Tibial nerve (tissue), 4 donors: ENCODE data around the gene FBXL7. TPM values are rescaled to one million over a fixed set of nuclear protein-coding genes. Genes with fewer than 3 reads are reported as not detected.

Experiments
- DNase-seq, 2 donors: peaks; one replicate each; pipeline ENCODE4 v3.0.0-alpha.2; 2019; ENCODE audit warnings: low spot score in 2 of 2
- H3K27ac ChIP-seq, 4 donors: fragments of 200-600 bp; sonication (generic) in 3 of 4; one replicate each; pipeline ENCODE4 v1.5.1; 2017 to 2019; ENCODE audit warnings: mild to moderate bottlenecking in 1 of 4
- H3K27me3 ChIP-seq, 2 donors: fragments of 200-600 bp; sonication (generic) in 1 of 2; one replicate each; pipeline versions ENCODE4 v1.5.1 to v1.6.0; 2017 to 2019
- H3K36me3 ChIP-seq, 3 donors: fragments of 200-600 bp; sonication (generic); one replicate each; pipeline ENCODE4 v1.5.1; 2018 to 2019
- H3K4me1 ChIP-seq, 4 donors: fragments of 200-600 bp; sonication (generic) in 3 of 4; one replicate each; pipeline ENCODE4 v1.5.1; 2017 to 2019
- H3K4me3 ChIP-seq, 4 donors: fragments of 200-600 bp; sonication (generic) in 3 of 4; one replicate each; pipeline ENCODE4 v1.5.1; 2017 to 2019; ENCODE audit warnings: mild to moderate bottlenecking in 1 of 4, moderate library complexity in 1 of 4
- H3K9me3 ChIP-seq, 4 donors: fragments of 200-600 bp; sonication (generic) in 3 of 4; one replicate each; pipeline ENCODE4 v1.5.1; 2017 to 2019
- EP300 ChIP-seq, 2 donors: sonication (generic); formaldehyde crosslinking; IDR thresholded peaks; one replicate each; pipeline ENCODE4 v1.6.1; 2017; ENCODE audit warnings: antibody characterized with exemption in 2 of 2, mild to moderate bottlenecking in 1 of 2
- POLR2A ChIP-seq, 2 donors: fragments of 450-650 bp; IDR thresholded peaks; one replicate each; pipeline ENCODE4 v1.6.1; 2017; ENCODE audit warnings: antibody characterized with exemption in 2 of 2, mild to moderate bottlenecking in 2 of 2, moderate library complexity in 2 of 2
- WGBS, 2 donors: methylation state at CpG; one replicate each; pipeline ENCODE4 v1.1.5; 2018; 5-methylcytosine and 5-hydroxymethylcytosine counted together
- total RNA-seq, 4 donors: library from RNA; depleted of rRNA; stranded (reverse); fragments of >200 nt; gene quantifications; one replicate each; pipeline ENCODE4 v1.1.0, GENCODE V29; 2016
- TF ChIP-seq, protein P1 (sequence below), 5 experiments: fragments of 200-600 bp in 3 of 5; fragments of 450-650 bp in 2 of 5; sonication (generic) in 3 of 5; IDR thresholded peaks; one replicate each; pipeline ENCODE4 v1.5.1; 2016 to 2019; ENCODE audit warnings: antibody characterized with exemption in 5 of 5, mild to moderate bottlenecking in 3 of 5, moderate library complexity in 2 of 5

Gene FBXL7
- total RNA-seq, 4 donors from 2014 or later = 33.6 to 54.5 (median 40.9) TPM

DNA sequence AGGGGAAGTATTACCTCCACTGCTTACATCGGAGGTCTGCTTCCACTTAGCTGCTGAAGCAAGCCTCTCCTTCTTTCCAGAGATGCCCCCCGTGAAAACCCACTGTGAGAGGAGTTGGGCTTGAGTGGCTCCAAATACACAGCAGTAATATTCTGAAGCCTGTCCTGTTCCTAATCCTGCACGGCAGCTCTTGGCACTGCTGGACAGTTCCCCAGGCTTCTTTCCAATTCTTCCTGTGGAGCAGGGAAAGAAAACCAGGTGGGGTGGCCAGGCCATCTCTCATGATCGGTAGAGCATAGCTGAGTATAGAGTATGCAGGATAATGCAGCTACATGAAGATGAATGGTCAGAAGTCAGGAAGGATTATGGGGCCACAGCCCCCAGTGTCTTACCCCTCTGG lies 344.3 kb downstream of the FBXL7 start:
- no peaks in the 10 kb centered on the region for H3K4me1 ChIP-seq
- TF ChIP-seq POLR2A (IDR thresholded peaks at IDR 0.05) (no peak), EP300 (IDR thresholded peaks at IDR 0.05) (no peak)
- TF ChIP-seq, protein P1, sequence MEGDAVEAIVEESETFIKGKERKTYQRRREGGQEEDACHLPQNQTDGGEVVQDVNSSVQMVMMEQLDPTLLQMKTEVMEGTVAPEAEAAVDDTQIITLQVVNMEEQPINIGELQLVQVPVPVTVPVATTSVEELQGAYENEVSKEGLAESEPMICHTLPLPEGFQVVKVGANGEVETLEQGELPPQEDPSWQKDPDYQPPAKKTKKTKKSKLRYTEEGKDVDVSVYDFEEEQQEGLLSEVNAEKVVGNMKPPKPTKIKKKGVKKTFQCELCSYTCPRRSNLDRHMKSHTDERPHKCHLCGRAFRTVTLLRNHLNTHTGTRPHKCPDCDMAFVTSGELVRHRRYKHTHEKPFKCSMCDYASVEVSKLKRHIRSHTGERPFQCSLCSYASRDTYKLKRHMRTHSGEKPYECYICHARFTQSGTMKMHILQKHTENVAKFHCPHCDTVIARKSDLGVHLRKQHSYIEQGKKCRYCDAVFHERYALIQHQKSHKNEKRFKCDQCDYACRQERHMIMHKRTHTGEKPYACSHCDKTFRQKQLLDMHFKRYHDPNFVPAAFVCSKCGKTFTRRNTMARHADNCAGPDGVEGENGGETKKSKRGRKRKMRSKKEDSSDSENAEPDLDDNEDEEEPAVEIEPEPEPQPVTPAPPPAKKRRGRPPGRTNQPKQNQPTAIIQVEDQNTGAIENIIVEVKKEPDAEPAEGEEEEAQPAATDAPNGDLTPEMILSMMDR (IDR thresholded peaks at IDR 0.05) = no peak
- peaks cover 0 to 5% (median 0%) of the 10 kb centered on the region in 4 donors for H3K9me3 ChIP-seq
- no peaks in the 10 kb centered on the region for H3K27me3 ChIP-seq
- peaks cover 0 to 7% (median 0%) of the 10 kb centered on the region in 3 donors for H3K36me3 ChIP-seq
- no peak overlapping the region for H3K4me3 ChIP-seq
- no peak overlapping the region for H3K27ac ChIP-seq
- no peak for DNase-seq
- WGBS, 2 donors = 59 to 76% methylated on average over 4 of the region's 4 CpGs

DNA sequence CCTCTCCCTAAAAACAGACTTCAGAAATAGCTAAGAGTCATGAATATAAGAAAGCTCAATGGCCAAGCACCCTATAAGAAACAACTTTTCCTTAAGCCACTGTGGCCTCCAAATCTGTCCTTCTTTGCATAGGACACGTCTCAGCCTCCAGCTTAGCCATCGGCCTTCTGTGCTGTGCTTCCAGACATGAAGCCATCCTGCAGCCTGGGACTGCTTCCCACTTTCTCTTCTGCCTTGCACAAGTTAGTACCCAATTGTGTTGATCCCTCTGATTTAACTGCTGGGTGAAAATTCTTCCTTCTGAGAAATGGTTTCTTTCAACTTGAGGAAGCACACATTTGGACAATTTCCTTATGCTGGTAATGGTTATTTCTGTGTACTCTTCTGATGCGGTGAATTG lies 344.9 kb downstream of the FBXL7 start:
- Histone ChIP-seq H3K36me3 (peaks cover 0 to 7% (median 0%) of the 10 kb centered on the region in 3 donors), H3K4me3 (no peak overlapping the region), H3K4me1 (no peaks in the 10 kb centered on the region), H3K27me3 (no peaks in the 10 kb centered on the region), H3K27ac (no peak overlapping the region), H3K9me3 (peaks cover 0 to 5% (median 0%) of the 10 kb centered on the region in 4 donors)
- DNase-seq = no peak
- no peak for TF ChIP-seq POLR2A (IDR thresholded peaks at IDR 0.05)
- TF ChIP-seq, protein P1 (IDR thresholded peaks at IDR 0.05) = no peak
- no peak for TF ChIP-seq EP300 (IDR thresholded peaks at IDR 0.05)
- whole genome bisulfite sequencing, 2 donors = 91 to 95% methylated on average over 3 of the region's 3 CpGs

DNA sequence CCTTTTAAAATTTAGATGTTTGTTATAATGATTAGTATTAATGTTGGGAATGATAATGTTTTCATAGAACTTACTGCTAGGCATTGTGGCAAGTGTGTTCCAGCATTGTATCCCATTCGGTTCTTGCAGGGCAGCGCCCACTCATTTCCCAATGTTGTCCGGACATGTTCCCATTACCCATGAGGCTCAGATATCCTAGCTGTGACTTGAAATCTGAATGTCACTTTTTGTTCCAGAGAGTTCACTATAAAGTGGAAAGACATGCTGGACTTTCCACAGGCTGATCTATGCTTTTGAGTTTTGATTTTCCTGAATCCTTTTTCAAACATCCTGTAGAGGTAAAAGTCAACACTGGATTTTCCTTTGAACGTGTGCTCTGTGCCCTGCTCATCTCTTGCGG lies 350.6 kb downstream of the FBXL7 start:
- H3K36me3 ChIP-seq = no peaks in the 10 kb centered on the region
- H3K9me3 ChIP-seq = no peaks in the 10 kb centered on the region
- no peak overlapping the region for H3K4me3 ChIP-seq
- H3K4me1 ChIP-seq = peaks cover 0 to 20% (median 6%) of the 10 kb centered on the region in 4 donors
- no peak for DNase-seq
- 37 to 42% methylated on average over 5 of the region's 5 CpGs for WGBS, 2 donors
- no peaks in the 10 kb centered on the region for H3K27me3 ChIP-seq
- H3K27ac ChIP-seq = no peak overlapping the region
- TF ChIP-seq POLR2A (IDR thresholded peaks at IDR 0.05) (no peak), EP300 (IDR thresholded peaks at IDR 0.05) (no peak)
- TF ChIP-seq, protein P1 (IDR thresholded peaks at IDR 0.05) = no peak

DNA sequence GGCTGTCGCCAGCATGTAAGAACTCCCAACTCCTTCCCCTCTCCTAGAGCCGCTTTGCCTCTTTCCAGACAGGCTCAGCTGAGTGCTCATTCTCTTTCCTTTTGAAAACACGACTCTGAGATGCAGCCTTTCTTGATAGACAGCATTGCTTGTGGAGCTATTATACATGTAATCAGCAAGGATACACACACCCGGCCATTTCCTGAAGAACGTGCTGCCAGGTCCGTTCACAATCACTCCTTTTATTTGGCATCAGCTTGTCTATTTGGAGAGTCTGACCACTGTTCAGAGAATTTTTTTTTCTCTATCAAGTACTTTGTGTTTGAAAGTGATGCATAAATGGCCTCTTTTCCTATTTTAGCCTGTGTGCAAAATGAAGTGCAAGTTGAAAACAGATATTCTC lies 351.0 kb downstream of the FBXL7 start:
- Histone ChIP-seq H3K9me3 (no peaks in the 10 kb centered on the region), H3K27ac (no peak overlapping the region), H3K36me3 (no peaks in the 10 kb centered on the region), H3K27me3 (no peaks in the 10 kb centered on the region), H3K4me3 (no peak overlapping the region), H3K4me1 (peaks cover 0 to 20% (median 6%) of the 10 kb centered on the region in 4 donors)
- 22 to 24% methylated on average over 6 of the region's 6 CpGs for WGBS, 2 donors
- DNase-seq = no peak
- TF ChIP-seq EP300 (IDR thresholded peaks at IDR 0.05) (no peak), POLR2A (IDR thresholded peaks at IDR 0.05) (no peak)
- TF ChIP-seq, protein P1 (IDR thresholded peaks at IDR 0.05) = no peak

DNA sequence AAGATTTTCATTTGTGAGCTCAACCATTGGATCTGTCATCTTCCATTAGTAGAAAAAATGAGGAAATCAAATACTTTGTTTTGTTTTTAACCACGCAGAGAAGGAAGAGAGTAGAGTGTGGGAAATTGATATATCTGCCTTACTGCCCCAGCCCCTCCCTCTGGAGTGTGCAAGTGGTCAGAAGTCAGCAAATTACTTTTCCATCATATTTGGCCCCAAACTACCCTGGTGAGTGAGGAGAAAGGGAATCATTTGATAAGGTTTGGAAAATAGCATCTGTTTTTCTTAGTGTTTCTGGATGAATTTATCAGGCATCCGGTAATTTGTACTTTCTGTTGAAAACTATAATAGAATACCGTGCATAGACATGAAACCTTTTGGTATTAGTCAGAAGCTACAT lies 352.2 kb downstream of the FBXL7 start:
- TF ChIP-seq EP300 (IDR thresholded peaks at IDR 0.05) (no peak), POLR2A (IDR thresholded peaks at IDR 0.05) (no peak)
- TF ChIP-seq, protein P1 (IDR thresholded peaks at IDR 0.05) = no peak
- no peaks in the 10 kb centered on the region for H3K9me3 ChIP-seq
- WGBS, 2 donors = 54 to 72% methylated on average over 3 of the region's 3 CpGs
- DNase-seq = no peak
- H3K36me3 ChIP-seq = no peaks in the 10 kb centered on the region
- peaks cover 0 to 20% (median 6%) of the 10 kb centered on the region in 4 donors for H3K4me1 ChIP-seq
- H3K27ac ChIP-seq = no peak overlapping the region
- H3K4me3 ChIP-seq = no peak overlapping the region
- H3K27me3 ChIP-seq = no peaks in the 10 kb centered on the region
